ENCODE measurements around the gene VAT1L. TPM values are rescaled to one million over a fixed set of nuclear protein-coding genes. Genes with fewer than 3 reads are reported as not detected.

VAT1L gene
- total and polyA plus RNA-seq, 10 of the 15 experiments (the other 5 are each of a cell fraction or from before 2014, with no cell fraction given): 0.06 to 0.18 (median 0.10) TPM; not detected in 5

DNA sequence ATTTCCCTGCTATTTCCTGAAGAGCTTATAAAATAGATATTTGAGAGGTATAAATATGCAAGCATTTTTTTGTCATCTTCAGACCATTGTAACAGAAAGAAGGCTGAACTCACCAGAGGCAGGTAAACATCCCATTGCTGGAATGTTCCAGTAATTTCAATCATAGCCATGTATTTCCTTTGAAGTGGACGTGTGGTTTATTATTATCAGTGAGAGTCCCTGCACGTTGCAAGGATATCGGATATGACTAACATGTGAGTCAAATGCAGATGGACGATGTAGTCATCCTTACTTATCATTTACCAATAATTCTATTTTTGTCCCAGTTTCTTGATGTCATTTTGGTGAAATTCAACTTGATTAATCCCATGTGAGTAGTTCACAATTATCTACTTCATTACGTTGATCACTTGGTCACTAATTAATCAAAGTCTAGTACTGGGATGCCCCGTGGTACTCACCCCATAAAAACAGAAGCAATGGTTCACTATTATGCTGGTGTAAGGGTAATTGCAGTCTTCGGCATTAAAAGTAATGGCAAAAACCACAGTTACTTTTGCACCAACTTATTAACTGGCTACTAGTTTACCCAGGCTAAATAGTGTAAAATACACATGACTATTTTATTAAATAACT, 89.5 kb downstream of the VAT1L start (continued):
- TF ChIP-seq, protein P1, sequence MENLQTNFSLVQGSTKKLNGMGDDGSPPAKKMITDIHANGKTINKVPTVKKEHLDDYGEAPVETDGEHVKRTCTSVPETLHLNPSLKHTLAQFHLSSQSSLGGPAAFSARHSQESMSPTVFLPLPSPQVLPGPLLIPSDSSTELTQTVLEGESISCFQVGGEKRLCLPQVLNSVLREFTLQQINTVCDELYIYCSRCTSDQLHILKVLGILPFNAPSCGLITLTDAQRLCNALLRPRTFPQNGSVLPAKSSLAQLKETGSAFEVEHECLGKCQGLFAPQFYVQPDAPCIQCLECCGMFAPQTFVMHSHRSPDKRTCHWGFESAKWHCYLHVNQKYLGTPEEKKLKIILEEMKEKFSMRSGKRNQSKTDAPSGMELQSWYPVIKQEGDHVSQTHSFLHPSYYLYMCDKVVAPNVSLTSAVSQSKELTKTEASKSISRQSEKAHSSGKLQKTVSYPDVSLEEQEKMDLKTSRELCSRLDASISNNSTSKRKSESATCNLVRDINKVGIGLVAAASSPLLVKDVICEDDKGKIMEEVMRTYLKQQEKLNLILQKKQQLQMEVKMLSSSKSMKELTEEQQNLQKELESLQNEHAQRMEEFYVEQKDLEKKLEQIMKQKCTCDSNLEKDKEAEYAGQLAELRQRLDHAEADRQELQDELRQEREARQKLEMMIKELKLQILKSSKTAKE (IDR thresholded peaks at IDR 0.05; ENCODE audit: low read depth, poor library complexity, severe bottlenecking): no peak
- no peak for TF ChIP-seq NR2F1 (conservative IDR thresholded peaks at IDR 0.05)
- no peak for TF ChIP-seq IKZF1 (conservative IDR thresholded peaks at IDR 0.05)

DNA sequence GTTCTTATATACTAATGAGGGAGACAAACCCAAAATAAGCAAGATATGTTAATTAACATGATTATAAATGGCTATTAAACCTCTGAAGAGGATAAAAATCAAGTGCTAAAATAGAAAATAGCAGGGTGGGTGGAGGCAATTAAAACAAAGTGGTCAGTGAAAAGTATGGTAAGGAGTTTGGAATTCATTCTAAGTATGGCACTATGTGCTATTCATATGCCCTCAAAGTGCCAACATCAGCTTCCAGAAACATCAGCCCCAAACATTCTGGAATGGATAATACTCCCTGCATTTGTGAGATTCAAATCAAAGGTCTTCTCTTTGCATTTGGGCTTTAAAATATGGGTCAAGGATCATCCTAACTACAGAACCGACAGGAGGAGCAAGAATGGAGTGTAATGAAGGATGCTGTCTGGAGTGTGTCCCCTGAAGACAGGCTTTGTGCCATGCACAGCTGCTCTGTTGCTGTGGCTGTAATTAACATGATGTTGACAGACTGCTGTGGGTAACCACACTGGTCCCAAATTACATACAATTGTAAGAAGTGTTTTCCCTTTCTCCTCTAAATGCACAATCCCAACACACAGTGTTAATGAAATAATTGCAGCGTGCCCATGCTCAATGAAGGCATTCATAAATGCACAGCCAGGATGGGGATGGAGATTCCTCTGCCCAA, 93.1 kb downstream of the VAT1L start:
- ATAC-seq (no peak), FAIRE-seq (no peak), DNase-seq (ENCODE audit: low read depth, low spot score) (no peak)
- H3K4me1 ChIP-seq (ENCODE audit: control insufficient read depth, insufficient read depth, low read length): no peaks in the 10 kb centered on the region
- in situ Hi-C loops (cut with MboI) (no loop called here), intact Hi-C loops (cut with micrococcal nuclease; ENCODE audit: unreplicated experiment) (no loop called here)
- CTCF ChIA-PET: no interaction called here
- RAD21 ChIA-PET (ENCODE audit: unreplicated experiment): no interaction called here
- 0 out of 4 replicates have a peak, but pooled peaks cover 0 to 2% of the 10 kb centered on the region in 2 experiments for H3K27me3 ChIP-seq (replicated peaks in 1 of 2; ENCODE audit: control insufficient read depth in 2 of 2, insufficient read depth in 2 of 2, low read length in 1 of 2)
- TF ChIP-seq RBBP5 (conservative IDR thresholded peaks at IDR 0.05) (no peak), NRF1 (conservative IDR thresholded peaks at IDR 0.05; ENCODE audit: low read depth, low read length) (no peak)
- TF ChIP-seq, protein P2, sequence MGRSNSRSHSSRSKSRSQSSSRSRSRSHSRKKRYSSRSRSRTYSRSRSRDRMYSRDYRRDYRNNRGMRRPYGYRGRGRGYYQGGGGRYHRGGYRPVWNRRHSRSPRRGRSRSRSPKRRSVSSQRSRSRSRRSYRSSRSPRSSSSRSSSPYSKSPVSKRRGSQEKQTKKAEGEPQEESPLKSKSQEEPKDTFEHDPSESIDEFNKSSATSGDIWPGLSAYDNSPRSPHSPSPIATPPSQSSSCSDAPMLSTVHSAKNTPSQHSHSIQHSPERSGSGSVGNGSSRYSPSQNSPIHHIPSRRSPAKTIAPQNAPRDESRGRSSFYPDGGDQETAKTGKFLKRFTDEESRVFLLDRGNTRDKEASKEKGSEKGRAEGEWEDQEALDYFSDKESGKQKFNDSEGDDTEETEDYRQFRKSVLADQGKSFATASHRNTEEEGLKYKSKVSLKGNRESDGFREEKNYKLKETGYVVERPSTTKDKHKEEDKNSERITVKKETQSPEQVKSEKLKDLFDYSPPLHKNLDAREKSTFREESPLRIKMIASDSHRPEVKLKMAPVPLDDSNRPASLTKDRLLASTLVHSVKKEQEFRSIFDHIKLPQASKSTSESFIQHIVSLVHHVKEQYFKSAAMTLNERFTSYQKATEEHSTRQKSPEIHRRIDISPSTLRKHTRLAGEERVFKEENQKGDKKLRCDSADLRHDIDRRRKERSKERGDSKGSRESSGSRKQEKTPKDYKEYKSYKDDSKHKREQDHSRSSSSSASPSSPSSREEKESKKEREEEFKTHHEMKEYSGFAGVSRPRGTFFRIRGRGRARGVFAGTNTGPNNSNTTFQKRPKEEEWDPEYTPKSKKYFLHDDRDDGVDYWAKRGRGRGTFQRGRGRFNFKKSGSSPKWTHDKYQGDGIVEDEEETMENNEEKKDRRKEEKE (IDR thresholded peaks at IDR 0.05): no peak
- H3K4me2 ChIP-seq (ENCODE audit: control insufficient read depth, insufficient read depth): no peak overlapping the region
- no peaks in the 10 kb centered on the region for H3K9me3 ChIP-seq (replicated peaks; ENCODE audit: control insufficient read depth, insufficient read depth, low read length)
- no TSS peak for BruUV-seq (replicated peaks)
- no peak overlapping the region for H3K27ac ChIP-seq (ENCODE audit: control insufficient read depth, insufficient read depth)
- WGBS (ENCODE audit: insufficient coverage, insufficient replicate concordance, low lambda C conversion rate, missing lambda C conversion rate): 13% methylated on average over 2 of the region's 2 CpGs
- H3K79me2 ChIP-seq (ENCODE audit: control insufficient read depth, insufficient read depth, low read length): no peaks in the 10 kb centered on the region
- H3K36me3 ChIP-seq (ENCODE audit: control insufficient read depth in 2 of 2, insufficient read depth in 2 of 2, low read length in 1 of 2): no peaks in the 10 kb centered on the region
- no peaks in the 10 kb centered on the region for H4K20me1 ChIP-seq (ENCODE audit: control insufficient read depth, insufficient read depth)
- no peak overlapping the region for H3K4me3 ChIP-seq
- SMC1A ChIA-PET (ENCODE audit: uncharacterized antibody, unreplicated experiment): no interaction called here
- no peak overlapping the region for H3K9ac ChIP-seq (ENCODE audit: control insufficient read depth, insufficient read depth, low read length)
- POLR2A ChIA-PET: no interaction called here
- no peak overlapping the region for H2AFZ ChIP-seq (ENCODE audit: control insufficient read depth, low read depth, low read length)
